ENCODE data around the gene FHIT. TPM values are rescaled to one million over a fixed set of nuclear protein-coding genes. Genes with fewer than 3 reads are reported as not detected.

The FHIT gene
- total RNA-seq, 1 donor from 2014 or later = 11.5 TPM

DNA sequence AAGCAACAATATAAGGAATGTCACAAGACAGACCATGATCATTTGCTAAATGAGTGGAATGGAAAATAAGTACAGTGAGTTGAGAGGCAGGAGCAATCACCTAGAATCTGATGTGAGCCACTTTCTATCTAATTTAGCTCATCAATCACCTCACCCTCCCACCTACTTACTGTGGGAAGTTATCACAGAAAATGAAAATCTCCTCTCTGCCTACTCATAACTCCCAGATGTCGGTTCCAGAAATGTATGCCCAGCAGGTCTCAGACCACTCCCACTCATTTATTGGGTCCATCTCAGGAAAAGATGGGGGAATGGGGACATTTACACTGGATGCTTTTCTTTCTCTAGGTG is 270.9 kb downstream of the FHIT start:
- Histone ChIP-seq H3K4me3 (ENCODE audit: low read depth, low read length) (no peak overlapping the region), H3K36me3 (ENCODE audit: control insufficient read depth, insufficient read depth, low read length) (no peaks in the 10 kb centered on the region), H3K27me3 (ENCODE audit: control insufficient read depth, insufficient read depth, low read length) (no peaks in the 10 kb centered on the region)
- no peak for DNase-seq (ENCODE audit: low read depth)
- no peak for TF ChIP-seq CTCF (IDR thresholded peaks at IDR 0.05; ENCODE audit: insufficient read depth, low read length, poor library complexity, severe bottlenecking)

GRCh38 chr3:60979461-60980341 is 271.6 kb downstream of the FHIT start:
- Histone ChIP-seq H3K36me3 (ENCODE audit: control insufficient read depth, insufficient read depth, low read length) (no peaks in the 10 kb centered on the region), H3K4me3 (ENCODE audit: low read depth, low read length) (no peak overlapping the region), H3K27me3 (ENCODE audit: control insufficient read depth, insufficient read depth, low read length) (no peaks in the 10 kb centered on the region)
- no peak for DNase-seq (ENCODE audit: low read depth)
- no peak for TF ChIP-seq CTCF (IDR thresholded peaks at IDR 0.05; ENCODE audit: insufficient read depth, low read length, poor library complexity, severe bottlenecking)

DNA sequence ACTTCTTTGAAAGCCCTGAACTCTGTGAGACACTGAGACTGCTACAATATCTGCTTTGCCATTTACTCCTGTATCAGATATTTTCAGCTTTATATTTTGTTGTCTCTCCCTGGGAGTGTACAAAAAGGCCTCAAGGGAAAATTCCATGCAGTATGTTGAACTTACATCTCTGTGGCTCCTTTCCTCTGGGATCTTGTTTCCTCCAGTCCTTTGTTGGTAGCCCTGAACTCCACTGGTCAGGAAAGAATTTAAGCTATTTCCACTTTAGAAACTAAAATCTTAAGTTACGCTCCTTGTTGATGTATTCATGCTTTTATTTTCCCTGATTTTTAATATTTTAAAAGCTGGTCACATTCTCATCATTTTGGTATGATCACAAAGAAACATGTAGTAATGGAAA is 277.9 kb downstream of the FHIT start:
- TF ChIP-seq CTCF (IDR thresholded peaks at IDR 0.05; ENCODE audit: insufficient read depth, low read length, poor library complexity, severe bottlenecking) = no peak
- Histone ChIP-seq H3K36me3 (ENCODE audit: control insufficient read depth, insufficient read depth, low read length) (no peaks in the 10 kb centered on the region), H3K27me3 (ENCODE audit: control insufficient read depth, insufficient read depth, low read length) (no peaks in the 10 kb centered on the region), H3K4me3 (ENCODE audit: low read depth, low read length) (no peak overlapping the region)
- DNase-seq (ENCODE audit: low read depth) = no peak

GRCh38 chr3:60972599-60972998 is 278.7 kb downstream of the FHIT start:
- Histone ChIP-seq H3K4me3 (ENCODE audit: low read depth, low read length) (no peak overlapping the region), H3K27me3 (ENCODE audit: control insufficient read depth, insufficient read depth, low read length) (no peaks in the 10 kb centered on the region), H3K36me3 (ENCODE audit: control insufficient read depth, insufficient read depth, low read length) (no peaks in the 10 kb centered on the region)
- TF ChIP-seq CTCF (IDR thresholded peaks at IDR 0.05; ENCODE audit: insufficient read depth, low read length, poor library complexity, severe bottlenecking) = no peak
- no peak for DNase-seq (ENCODE audit: low read depth)

DNA sequence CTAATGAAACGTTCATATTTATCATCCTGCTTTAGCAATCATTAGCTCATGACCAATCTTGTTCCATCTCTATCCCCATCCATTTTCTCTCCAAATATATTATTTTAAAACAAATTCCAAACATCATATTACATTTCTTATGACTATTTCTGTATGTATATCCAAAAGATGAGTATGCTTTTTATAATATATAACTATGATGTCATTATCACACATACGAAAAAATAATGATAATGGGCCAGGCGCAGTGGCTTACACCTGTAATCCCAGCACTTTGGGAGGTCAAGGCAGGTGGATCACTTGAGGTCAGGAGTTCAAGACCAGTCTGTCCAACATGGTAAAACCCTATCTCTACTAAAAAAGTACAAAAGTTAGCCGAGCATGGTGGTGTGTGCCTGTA is 280.4 kb downstream of the FHIT start:
- no peak for TF ChIP-seq CTCF (IDR thresholded peaks at IDR 0.05; ENCODE audit: insufficient read depth, low read length, poor library complexity, severe bottlenecking)
- Histone ChIP-seq H3K4me3 (ENCODE audit: low read depth, low read length) (no peak overlapping the region), H3K27me3 (ENCODE audit: control insufficient read depth, insufficient read depth, low read length) (no peaks in the 10 kb centered on the region), H3K36me3 (ENCODE audit: control insufficient read depth, insufficient read depth, low read length) (no peaks in the 10 kb centered on the region)
- DNase-seq (ENCODE audit: low read depth) = no peak

GRCh38 chr3:60967141-60967540 is 284.1 kb downstream of the FHIT start:
- no peak for TF ChIP-seq CTCF (IDR thresholded peaks at IDR 0.05; ENCODE audit: insufficient read depth, low read length, poor library complexity, severe bottlenecking)
- no peaks in the 10 kb centered on the region for H3K36me3 ChIP-seq (ENCODE audit: control insufficient read depth, insufficient read depth, low read length)
- no peaks in the 10 kb centered on the region for H3K27me3 ChIP-seq (ENCODE audit: control insufficient read depth, insufficient read depth, low read length)
- H3K4me3 ChIP-seq (ENCODE audit: low read depth, low read length) = no peak overlapping the region
- DNase-seq (ENCODE audit: low read depth) = no peak

All from kidney epithelial cell (primary cell).